HepG2 (cell line): ENCODE results near the gene ARMC2. TPM values are rescaled to one million over a fixed set of nuclear protein-coding genes. Genes with fewer than 3 reads are reported as not detected.

Experiments
- ATAC-seq: fragments of 200-7000 bp; cut with Tn5 transposase; 3 replicates; pipeline ENCODE4 v1.9.1; 2020; ENCODE audit warnings: mild to moderate bottlenecking, moderate library complexity
- BruUV-seq: library from RNA; stranded (reverse); fragments of 400-500 nt; replicated peaks from 2 replicates; lab custom pipeline; 2021; lab: Mats Ljungman, UMichigan
- CTCF ChIA-PET: fragments of 300-600 bp; formaldehyde crosslinking; extraction: SDS; loops from one replicate; lab custom pipeline; 2021; ENCODE audit warnings: low total read pairs, inconsistent platforms, low intra/inter-chr PET ratio; lab: Yijun Ruan, JAX
- POLR2A ChIA-PET: fragments of 350-600 bp; sonication (Branson Sonifier 250); formaldehyde crosslinking; loops from one replicate; lab custom pipeline; 2020; ENCODE audit warnings: antibody characterized with exemption, inconsistent platforms; lab: Yijun Ruan, JAX
- DNase-seq: peaks from one replicate; pipeline ENCODE4 v3.0.0-alpha.2; 2015; ENCODE audit warnings: low spot score
- FAIRE-seq: peaks from 3 replicates; lab custom pipeline; 2011; peaks lifted over from hg19 to GRCh38; lab: Jason Lieb, UNC
- H2AFZ ChIP-seq: one replicate; pipeline ENCODE4 v1.6.1; 2011; ENCODE audit warnings: low read length, inconsistent platforms
- H3K27ac ChIP-seq: fragments of 300-600 bp; 3 replicates; pipeline ENCODE4 v1.8.0; 2011; ENCODE audit warnings: mixed run types, mild to moderate bottlenecking, mixed read lengths, low read length, inconsistent platforms; ENCODE audit not compliant: insufficient read depth; ENCODE audit errors: extremely low read length
- H3K27me3 ChIP-seq, 2 experiments: fragments of 200-600 bp in 1 of 2; 2 replicates in 1 of 2; 3 replicates in 1 of 2; pipeline versions ENCODE4 v1.6.0 to v1.8.0; 2011; ENCODE audit warnings: low read length in 2 of 2, mild to moderate bottlenecking in 2 of 2, moderate library complexity in 2 of 2, inconsistent platforms in 1 of 2; ENCODE audit not compliant: insufficient read depth in 2 of 2, control insufficient read depth in 1 of 2
- H3K36me3 ChIP-seq, 2 experiments: fragments of 200-600 bp in 1 of 2; replicated peaks in 1 of 2; 2 replicates in 1 of 2; 3 replicates in 1 of 2; pipeline versions ENCODE4 v1.5.1 to v1.8.0; 2011; ENCODE audit warnings: low read length in 2 of 2, inconsistent platforms in 1 of 2; ENCODE audit not compliant: insufficient read depth in 2 of 2, control insufficient read depth in 1 of 2
- H3K4me1 ChIP-seq: 2 replicates; pipeline ENCODE4 v1.5.1; 2012; ENCODE audit warnings: low read length, inconsistent platforms; ENCODE audit not compliant: insufficient read depth
- H3K4me2 ChIP-seq: 2 replicates; pipeline ENCODE4 v1.6.0; 2011; ENCODE audit warnings: low read depth, low read length, inconsistent platforms
- H3K4me3 ChIP-seq, 3 experiments: fragments of 200-600 bp in 1 of 3; sonication (generic), shearing (Covaris generic) in 1 of 3; replicated peaks in 1 of 3; 2 replicates each; pipeline ENCODE4 v1.5.1; 2011 to 2016; ENCODE audit warnings: low read length in 3 of 3, inconsistent platforms in 2 of 3, low read depth in 2 of 3, mild to moderate bottlenecking in 2 of 3, control low read depth in 1 of 3, mixed read lengths in 1 of 3; ENCODE audit not compliant: insufficient read depth in 1 of 3
- H3K79me2 ChIP-seq: one replicate; pipeline ENCODE4 v1.6.1; 2011; ENCODE audit warnings: low read length, inconsistent platforms; ENCODE audit not compliant: insufficient read depth
- H3K9ac ChIP-seq: 2 replicates; pipeline ENCODE4 v1.6.0; 2011; ENCODE audit warnings: mild to moderate bottlenecking, low read depth, low read length, inconsistent platforms; ENCODE audit not compliant: insufficient read depth
- H3K9me3 ChIP-seq: 2 replicates; pipeline ENCODE4 v1.5.1; 2012; ENCODE audit warnings: mild to moderate bottlenecking, low read length
- H4K20me1 ChIP-seq: 2 replicates; pipeline ENCODE4 v1.6.0; 2011; ENCODE audit warnings: inconsistent platforms, mild to moderate bottlenecking, low read length, moderate library complexity; ENCODE audit not compliant: insufficient read depth
- AHR ChIP-seq: IDR thresholded peaks from 2 replicates; pipeline ENCODE4 v1.6.1; 2018; ENCODE audit warnings: missing genetic modification reagents, missing compliant biosample characterization
- CBFB ChIP-seq: sonication (generic); formaldehyde crosslinking; IDR thresholded peaks from 2 replicates; pipeline ENCODE4 v1.4.0; 2020; ENCODE audit warnings: missing genetic modification reagents
- EP300 ChIP-seq, 3 experiments: sonication (generic) in 1 of 3; formaldehyde crosslinking in 1 of 3; IDR thresholded peaks; 2 replicates each; pipeline versions ENCODE4 v1.5.1 to v1.6.1; 2011 to 2020; ENCODE audit warnings: low read depth in 2 of 3, low read length in 2 of 3, borderline replicate concordance in 1 of 3, improper control_type of control experiment in 1 of 3, mild to moderate bottlenecking in 1 of 3, missing genetic modification reagents in 1 of 3, moderate library complexity in 1 of 3
- HNRNPL ChIP-seq: fragments of 200-400 bp; formaldehyde crosslinking; IDR thresholded peaks from 2 replicates; pipeline ENCODE4 v1.6.1; 2017; ENCODE audit warnings: mild to moderate bottlenecking, low read depth, low read length
- KLF12 ChIP-seq: sonication (generic); formaldehyde crosslinking; IDR thresholded peaks from 2 replicates; pipeline ENCODE4 v1.4.0; 2020; ENCODE audit warnings: missing genetic modification reagents, borderline replicate concordance
- KLF9 ChIP-seq: IDR thresholded peaks from 2 replicates; pipeline ENCODE4 v1.6.1; 2016; ENCODE audit warnings: low read depth
- MEF2D ChIP-seq: sonication (generic); formaldehyde crosslinking; IDR thresholded peaks from 2 replicates; pipeline ENCODE4 v1.5.1; 2020; ENCODE audit warnings: mild to moderate bottlenecking, missing genetic modification reagents
- MTF2 ChIP-seq: sonication (generic); formaldehyde crosslinking; IDR thresholded peaks from 2 replicates; pipeline ENCODE4 v1.5.0; 2020; ENCODE audit warnings: missing genetic modification reagents, borderline replicate concordance
- NFIC ChIP-seq: IDR thresholded peaks from 2 replicates; pipeline ENCODE4 v1.6.1; 2012; ENCODE audit warnings: mild to moderate bottlenecking, low read length, inconsistent platforms
- PHF21A ChIP-seq: sonication (generic); formaldehyde crosslinking; IDR thresholded peaks from 2 replicates; pipeline ENCODE4 v1.5.0; 2020; ENCODE audit warnings: mild to moderate bottlenecking, missing genetic modification reagents
- RXRB ChIP-seq: IDR thresholded peaks from 2 replicates; pipeline ENCODE4 v1.6.1; 2016; ENCODE audit warnings: borderline replicate concordance, missing genetic modification reagents, missing compliant biosample characterization
- SNAI1 ChIP-seq: sonication (generic); formaldehyde crosslinking; IDR thresholded peaks from 2 replicates; pipeline ENCODE4 v1.5.0; 2020; ENCODE audit warnings: mild to moderate bottlenecking, missing genetic modification reagents, borderline replicate concordance
- TOPORS ChIP-seq: sonication (generic); formaldehyde crosslinking; IDR thresholded peaks from 2 replicates; pipeline ENCODE4 v1.8.0; 2023; ENCODE audit warnings: mild to moderate bottlenecking, missing genetic modification reagents
- ZBTB38 ChIP-seq: sonication (generic); formaldehyde crosslinking; IDR thresholded peaks from 2 replicates; pipeline ENCODE4 v1.5.1; 2020; ENCODE audit warnings: mild to moderate bottlenecking, missing genetic modification reagents
- ZNF10 ChIP-seq: sonication (generic); formaldehyde crosslinking; IDR thresholded peaks from 2 replicates; pipeline ENCODE4 v1.4.0; 2020; ENCODE audit warnings: mild to moderate bottlenecking, low read depth, missing genetic modification reagents, borderline replicate concordance
- ZNF670 ChIP-seq: sonication (generic); formaldehyde crosslinking; IDR thresholded peaks from 2 replicates; pipeline ENCODE4 v1.8.0; 2022; ENCODE audit warnings: mild to moderate bottlenecking, missing genetic modification reagents, borderline replicate concordance
- ZNF678 ChIP-seq: sonication (generic); formaldehyde crosslinking; IDR thresholded peaks from 2 replicates; pipeline ENCODE4 v1.4.0; 2020; ENCODE audit warnings: mild to moderate bottlenecking, missing genetic modification reagents
- ZNF747 ChIP-seq: sonication (generic); formaldehyde crosslinking; IDR thresholded peaks from 2 replicates; pipeline ENCODE4 v1.8.1; 2023; ENCODE audit warnings: missing genetic modification reagents, mild to moderate bottlenecking, borderline replicate concordance
- ZNF775 ChIP-seq: sonication (generic); formaldehyde crosslinking; IDR thresholded peaks from 2 replicates; pipeline ENCODE4 v1.4.0; 2020; ENCODE audit warnings: missing genetic modification reagents, mild to moderate bottlenecking, moderate library complexity, borderline replicate concordance
- WGBS: methylation state at CpG from one replicate; pipeline ENCODE4 v1.1.6; 2017; ENCODE audit warnings: low lambda C conversion rate; 5-methylcytosine and 5-hydroxymethylcytosine counted together
- in situ Hi-C: cut with HindIII; loops from 2 replicates; pipeline ENCODE4 v1.10.0; 2017; ENCODE audit warnings: low pct_unique_long_range_greater_than_20kb; ENCODE audit not compliant: extremely low pct_ligation_motif_present
- intact Hi-C: fragments of 100-400 bp; cut with micrococcal nuclease; formaldehyde crosslinking; loops from one replicate; pipeline ENCODE4 v1.10.0; 2022; ENCODE audit not compliant: unreplicated experiment
- polyA plus RNA-seq, 8 experiments: library from polyadenylated mRNA; depleted of rRNA in 3 of 8; stranded (reverse) in 7 of 8; unstranded in 1 of 8; fragments of >200 nt; fragmentation: Illumina TruSeq in 4 of 8; extraction: Trizol in 4 of 8; gene quantifications; 2 replicates each; pipeline versions ENCODE4 v1.2.1 to v1.2.3, GENCODE V29; 2011 to 2016; ENCODE audit warnings: low read depth in 4 of 8, missing spikeins in 1 of 8, mixed read lengths in 1 of 8; ENCODE audit not compliant: insufficient read depth in 1 of 8
- total RNA-seq, 5 experiments: library from RNA; depleted of rRNA; stranded (reverse); fragments of >200 nt; fragmentation: Illumina TruSeq; extraction: Trizol; gene quantifications; 2 replicates each; pipeline ENCODE4 v1.2.3, GENCODE V29; 2016; ENCODE audit warnings: low read depth in 1 of 5
- TF ChIP-seq, protein P1 (sequence below): sonication (generic); formaldehyde crosslinking; IDR thresholded peaks from 2 replicates; pipeline ENCODE4 v1.5.1; 2020; ENCODE audit warnings: missing genetic modification reagents, mild to moderate bottlenecking, borderline replicate concordance

ARMC2 gene
- total and polyA plus RNA-seq, 2 of the 13 experiments (the other 11 are each of a cell fraction or from before 2014, with no cell fraction given) = 1.4 to 3.2 TPM

DNA sequence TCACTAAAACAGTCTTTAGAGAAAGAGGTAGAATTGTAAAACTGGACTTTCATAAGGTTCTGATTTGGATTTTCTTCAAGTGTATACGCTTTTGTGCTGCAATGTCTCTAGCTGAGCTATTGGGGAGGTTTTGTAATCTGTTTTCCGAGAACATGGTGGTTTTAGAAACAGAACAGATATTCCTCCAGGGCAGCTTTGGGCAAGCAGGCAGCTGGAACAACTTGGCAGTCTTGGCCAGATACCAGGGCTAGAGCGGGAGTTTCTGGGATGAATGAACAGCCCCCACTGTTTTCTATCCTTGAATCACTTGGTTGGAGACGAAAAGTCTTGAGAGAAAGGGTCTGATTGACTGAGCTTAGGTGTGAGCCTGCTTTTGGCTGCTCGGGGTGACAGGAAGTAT, 17.1 kb upstream of the ARMC2 start:
- intact Hi-C loops (no loop called here), in situ Hi-C loops (no loop called here)
- ChIA-PET CTCF (no interaction called here), POLR2A (no interaction called here)
- no peak overlapping the region for H3K4me2 ChIP-seq
- H3K9ac ChIP-seq = no peak overlapping the region
- H3K4me1 ChIP-seq = no peaks in the 10 kb centered on the region
- TF ChIP-seq TOPORS (no peak), CBFB (no peak), ZNF678 (CRISPR knock-in tag) (no peak), EP300 (IDR thresholded peaks at IDR 0.05; ENCODE audit: low read depth in 2 of 2, low read length in 2 of 2) (no peak), EP300 (CRISPR knock-in tag; IDR thresholded peaks at IDR 0.05; ENCODE audit: borderline replicate concordance) (no peak), KLF12 (CRISPR knock-in tag) (no peak), KLF9 (CRISPR knock-in tag) (no peak), ZNF670 (no peak), HNRNPL (no peak), AHR (no peak), NFIC (no peak), ZNF747 (no peak), ZBTB38 (CRISPR knock-in tag) (no peak), MEF2D (CRISPR knock-in tag) (no peak), RXRB (no peak), ZNF775 (CRISPR knock-in tag) (no peak), SNAI1 (CRISPR knock-in tag) (no peak), ZNF10 (CRISPR knock-in tag) (no peak), MTF2 (CRISPR knock-in tag) (no peak), PHF21A (CRISPR knock-in tag) (no peak)
- TF ChIP-seq, protein P1, sequence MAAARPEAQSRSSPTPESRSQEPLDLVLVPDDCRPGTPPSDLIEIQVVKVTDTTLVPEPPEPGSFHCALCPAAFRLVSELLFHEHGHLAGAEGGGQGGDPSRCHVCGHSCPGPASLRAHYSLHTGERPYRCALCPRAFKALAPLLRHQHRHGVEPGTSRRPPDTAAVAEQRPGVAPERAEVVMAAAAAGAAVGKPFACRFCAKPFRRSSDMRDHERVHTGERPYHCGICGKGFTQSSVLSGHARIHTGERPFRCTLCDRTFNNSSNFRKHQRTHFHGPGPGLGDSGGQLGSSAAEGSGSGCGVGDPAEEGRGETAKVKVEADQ (CRISPR knock-in tag) = no peak
- 0 out of 5 replicates have a peak, but pooled peaks cover 0 to 3% of the 10 kb centered on the region in 2 experiments for H3K27me3 ChIP-seq
- no peak for ATAC-seq
- no peak for FAIRE-seq
- 46% methylated on average over 5 of the region's 5 CpGs for WGBS
- H3K79me2 ChIP-seq = no peaks in the 10 kb centered on the region
- no peak overlapping the region for H3K4me3 ChIP-seq
- DNase-seq = no peak
- BruUV-seq = no TSS peak
- no peaks in the 10 kb centered on the region for H4K20me1 ChIP-seq
- H3K27ac ChIP-seq = no peak overlapping the region
- no peaks in the 10 kb centered on the region for H3K9me3 ChIP-seq
- H3K36me3 ChIP-seq = no peaks in the 10 kb centered on the region
- no peak overlapping the region for H2AFZ ChIP-seq
